ENCODE measurements around the gene SAMMSON.

The SAMMSON gene

GRCh38 chr3:69970827-69971226, 28.7 kb upstream of the SAMMSON start:
- no peak overlapping the region for H3K27ac ChIP-seq
- no peak for DNase-seq (ENCODE audit: low spot score)
- CTCF ChIA-PET, result no interaction called here
- no peak for TF ChIP-seq CTCF (conservative IDR thresholded peaks at IDR 0.05; ENCODE audit: low read depth)
- POLR2A ChIA-PET (ENCODE audit: low non-redundant PET), result no interaction called here

- H3K27ac ChIP-seq, result no peak overlapping the region
- ChIA-PET CTCF (no interaction called here), POLR2A (ENCODE audit: low non-redundant PET) (no interaction called here)
- no peak for TF ChIP-seq CTCF (conservative IDR thresholded peaks at IDR 0.05; ENCODE audit: low read depth)
- no peak for DNase-seq (ENCODE audit: low spot score)
These were observed 26.9 kb upstream of the SAMMSON start for GRCh38 chr3:69972672-69973071.

GRCh38 chr3:69976021-69976420, 23.5 kb upstream of the SAMMSON start:
- no peak for TF ChIP-seq CTCF (conservative IDR thresholded peaks at IDR 0.05; ENCODE audit: low read depth)
- POLR2A ChIA-PET (ENCODE audit: low non-redundant PET), result no interaction called here
- CTCF ChIA-PET, result no interaction called here
- no peak overlapping the region for H3K27ac ChIP-seq
- no peak for DNase-seq (ENCODE audit: low spot score)

GRCh38 chr3:69983546-69984265, 15.8 kb upstream of the SAMMSON start:
- ChIA-PET CTCF (no interaction called here), POLR2A (ENCODE audit: low non-redundant PET) (no interaction called here)
- no peak for TF ChIP-seq CTCF (conservative IDR thresholded peaks at IDR 0.05; ENCODE audit: low read depth)
- no peak for DNase-seq (ENCODE audit: low spot score)
- no peak overlapping the region for H3K27ac ChIP-seq

- CTCF ChIA-PET, result no interaction called here
- no peak overlapping the region for H3K27ac ChIP-seq
- POLR2A ChIA-PET (ENCODE audit: low non-redundant PET), result no interaction called here
- peak; percentile 2 for DNase-seq (ENCODE audit: low spot score)
- no peak for TF ChIP-seq CTCF (conservative IDR thresholded peaks at IDR 0.05; ENCODE audit: low read depth)
These were observed 14.3 kb upstream of the SAMMSON start for GRCh38 chr3:69985266-69985665.

GRCh38 chr3:69986419-69986818, 13.1 kb upstream of the SAMMSON start:
- ChIA-PET CTCF (no interaction called here), POLR2A (ENCODE audit: low non-redundant PET) (no interaction called here)
- no peak for TF ChIP-seq CTCF (conservative IDR thresholded peaks at IDR 0.05; ENCODE audit: low read depth)
- no peak overlapping the region for H3K27ac ChIP-seq
- no peak for DNase-seq (ENCODE audit: low spot score)
